GM21515 (cell line): Measurements from ENCODE around the gene R3HDM4.

Experiments
- ATAC-seq: cut with Tn5 transposase; IDR thresholded peaks from one replicate; pipeline ENCODE4 v1.9.1; 2021; ENCODE audit not compliant: unreplicated experiment

Gene R3HDM4

GRCh38 chr19:932648-933552 lies 19.9 kb upstream of the R3HDM4 start:
- no peak for ATAC-seq

GRCh38 chr19:931860-932647 lies 19.0 kb upstream of the R3HDM4 start:
- no peak for ATAC-seq

DNA sequence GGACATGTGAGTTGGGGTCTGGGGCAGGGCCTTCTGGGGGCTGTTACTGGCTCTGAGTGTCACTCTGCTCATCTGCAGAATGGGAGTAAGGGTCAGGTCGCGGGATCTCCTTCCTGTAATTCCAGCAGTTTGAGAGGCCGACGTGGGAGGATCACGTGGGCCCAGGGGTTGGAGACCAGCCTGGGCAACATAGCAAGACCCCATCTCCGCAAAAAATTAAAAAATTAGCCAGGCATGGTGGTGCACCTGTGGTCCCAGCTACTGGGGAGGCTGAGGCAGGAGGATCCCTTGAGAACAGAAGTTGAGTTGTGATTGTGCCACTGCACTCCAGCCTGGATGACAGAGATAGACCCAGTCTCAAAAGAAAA lies 16.9 kb upstream of the R3HDM4 start:
- ATAC-seq: no peak

GRCh38 chr19:929203-929890 lies 16.3 kb upstream of the R3HDM4 start:
- ATAC-seq: no peak

DNA sequence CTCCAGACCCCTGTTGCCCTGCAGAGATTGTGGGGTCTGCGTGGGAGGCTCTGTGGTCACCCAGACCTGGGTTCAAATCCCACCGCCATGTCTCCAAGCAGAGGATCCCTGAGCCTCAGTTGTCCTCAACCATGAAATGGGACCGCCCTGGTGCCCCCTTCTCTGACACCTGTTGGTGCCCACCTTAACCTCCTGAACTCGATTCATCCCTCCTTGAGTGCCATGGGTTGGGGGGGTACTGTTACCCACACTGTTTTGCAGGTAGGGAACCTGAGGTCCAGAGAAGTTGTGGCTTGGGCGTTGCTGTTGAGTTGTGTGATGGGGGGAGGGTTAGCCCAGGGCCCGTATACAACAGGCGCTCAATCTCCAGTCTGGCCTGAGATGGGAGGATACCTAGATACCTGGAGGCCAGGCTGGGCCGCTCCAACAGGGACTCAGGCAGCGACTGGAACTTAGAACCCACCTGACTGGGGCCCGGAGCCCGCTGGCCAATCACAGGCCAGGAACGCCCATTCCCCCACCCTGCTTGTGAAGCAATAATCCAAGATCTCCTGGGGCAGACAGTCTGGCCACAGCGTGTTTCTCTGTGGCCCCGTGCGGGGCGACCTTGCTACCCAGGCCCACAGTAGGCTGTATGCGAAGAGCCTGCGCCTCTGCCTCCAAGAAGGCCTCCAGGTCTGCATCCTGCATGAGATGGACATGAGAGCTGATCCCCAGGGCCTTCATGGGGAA lies 15.6 kb upstream of the R3HDM4 start:
- ATAC-seq: no peak

- ATAC-seq: no peak
Measured at GRCh38 chr19:927780-928401, 14.9 kb upstream of the R3HDM4 start.

DNA sequence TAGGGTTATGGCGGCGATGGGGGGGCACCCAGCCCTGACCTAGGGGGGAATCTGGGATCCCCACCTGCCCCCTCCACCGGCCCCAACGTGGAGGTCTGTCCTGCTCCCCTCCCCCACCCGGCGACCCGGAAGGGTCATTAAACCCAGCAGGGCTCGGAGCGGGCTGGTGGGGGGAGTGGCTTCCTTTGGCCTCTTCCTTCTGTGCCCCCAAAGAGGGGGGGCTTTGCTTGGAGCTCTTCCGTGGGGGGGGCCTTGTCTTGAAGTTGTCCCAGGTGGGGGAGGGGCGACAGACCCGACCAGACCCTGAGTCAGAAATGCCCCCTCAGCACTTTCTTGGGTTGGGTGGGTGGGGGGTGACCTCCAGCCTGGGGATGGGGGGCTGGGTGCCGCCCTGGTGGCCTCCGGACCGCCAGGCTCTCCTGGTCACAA lies 14.3 kb upstream of the R3HDM4 start:
- ATAC-seq: no peak

GRCh38 chr19:926589-927350 lies 13.8 kb upstream of the R3HDM4 start:
- ATAC-seq: no peak

GRCh38 chr19:926323-926588 lies 13.2 kb upstream of the R3HDM4 start:
- ATAC-seq: no peak

DNA sequence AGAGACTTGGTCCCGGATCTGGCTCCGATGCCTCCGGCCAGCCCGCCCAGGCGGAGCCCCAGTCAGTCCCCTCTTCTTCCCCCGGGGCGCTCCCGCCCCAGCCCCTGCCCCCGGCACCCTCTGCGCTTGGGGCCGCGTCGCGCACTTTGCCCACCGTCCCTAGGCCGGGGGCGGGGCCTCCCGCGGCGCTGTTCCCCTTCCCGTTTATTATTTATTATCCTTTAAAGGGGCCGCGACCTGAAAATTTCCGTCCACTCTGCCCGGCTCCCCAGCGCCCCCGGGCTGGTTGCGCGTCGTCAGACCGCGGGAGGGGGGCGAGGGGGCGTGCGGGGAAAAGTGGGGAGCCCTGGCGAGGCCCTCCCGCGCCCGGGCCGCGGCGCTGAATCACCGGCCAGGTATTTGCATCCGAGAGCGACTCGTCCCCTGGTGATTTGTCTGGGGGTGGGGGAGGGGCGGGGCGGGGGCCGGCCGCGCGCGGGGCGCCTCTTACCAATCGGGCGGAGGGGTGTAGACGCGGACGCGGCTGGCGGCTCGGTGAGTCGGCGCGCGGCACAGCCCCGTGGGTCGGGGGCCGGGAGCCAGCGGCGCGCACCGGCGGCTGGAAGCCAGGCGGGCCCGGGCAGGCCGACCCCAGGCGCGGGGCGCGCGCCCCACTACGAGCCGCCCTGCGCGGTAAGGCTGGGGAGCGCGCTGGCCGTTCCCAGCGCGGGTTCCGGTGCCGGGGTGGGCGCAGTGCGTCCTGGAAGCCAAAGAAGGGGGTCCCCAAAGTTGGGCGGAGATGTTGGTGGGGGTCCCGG lies 12.7 kb upstream of the R3HDM4 start, which contains the start of gene ARID3A:
TSS of gene ARID3A (plus strand) at position 510 of the 797 bp plus-strand sequence. CDS start 3,494 bp downstream, outside the sequence.
- peak; percentile 41 for ATAC-seq

- peak; percentile 35 for ATAC-seq
Measured at GRCh38 chr19:925087-925525, 12.1 kb upstream of the R3HDM4 start.

DNA sequence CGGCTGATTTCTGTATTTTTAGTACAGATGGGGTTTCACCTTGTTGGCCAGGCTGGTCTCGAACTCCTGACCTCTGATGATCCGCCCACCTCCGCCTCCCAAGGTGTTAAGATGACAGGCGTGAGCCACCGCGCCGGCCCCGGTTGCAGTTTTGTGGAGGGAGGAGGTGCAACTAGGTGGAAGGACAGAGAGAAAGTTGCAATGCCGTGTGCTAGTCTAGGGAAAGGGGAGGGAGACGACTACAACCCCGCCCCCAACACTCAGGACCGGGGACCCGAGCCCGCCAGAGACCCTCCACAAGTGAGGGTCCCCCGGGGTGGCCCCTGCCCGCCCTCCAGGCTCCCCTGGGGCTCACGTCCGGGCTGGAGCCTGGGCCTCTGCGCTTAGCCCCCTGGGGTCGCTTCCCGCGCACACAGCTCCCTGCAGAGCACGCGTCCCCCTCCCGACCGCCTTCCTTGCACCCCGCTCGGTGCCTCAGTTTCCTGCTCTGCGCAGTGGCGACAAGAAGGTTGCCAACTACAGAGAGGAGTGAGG lies 11.6 kb upstream of the R3HDM4 start:
- no peak for ATAC-seq

- no peak for ATAC-seq
Measured at GRCh38 chr19:920051-920864, 7.2 kb upstream of the R3HDM4 start.

DNA sequence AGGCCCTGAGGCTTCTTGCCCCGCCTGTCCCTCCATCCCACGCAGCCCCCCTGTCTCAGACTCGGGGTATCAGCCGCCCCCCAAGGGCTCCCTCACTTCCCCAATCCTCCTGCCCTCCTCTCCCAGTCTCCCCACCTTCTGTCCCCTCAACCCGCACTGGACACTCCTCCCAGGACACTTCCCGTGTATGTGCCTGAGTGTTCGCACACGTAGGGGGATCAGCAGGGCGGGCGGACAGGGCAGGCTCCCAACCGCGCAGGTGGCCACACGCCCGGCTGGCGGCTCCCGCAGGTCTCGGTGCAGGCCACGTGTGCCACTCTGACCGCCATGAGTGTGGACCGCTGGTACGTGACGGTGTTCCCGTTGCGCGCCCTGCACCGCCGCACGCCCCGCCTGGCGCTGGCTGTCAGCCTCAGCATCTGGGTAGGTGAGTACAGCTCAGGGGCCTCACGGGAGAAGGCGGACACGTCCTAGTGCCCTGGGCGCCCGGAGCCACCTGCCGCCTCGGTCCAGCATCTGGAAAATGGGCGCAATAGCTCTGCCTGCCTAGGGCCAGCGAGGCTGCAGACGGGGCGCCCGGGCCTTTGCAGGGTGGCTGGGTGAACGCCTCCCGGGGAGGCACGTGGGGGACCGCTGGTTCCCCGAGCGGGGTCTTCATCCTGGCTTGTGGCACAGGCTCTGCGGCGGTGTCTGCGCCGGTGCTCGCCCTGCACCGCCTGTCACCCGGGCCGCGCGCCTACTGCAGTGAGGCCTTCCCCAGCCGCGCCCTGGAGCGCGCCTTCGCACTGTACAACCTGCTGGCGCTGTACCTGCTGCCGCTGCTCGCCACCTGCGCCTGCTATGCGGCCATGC lies 6.4 kb upstream of the R3HDM4 start:
- no peak for ATAC-seq

- no peak for ATAC-seq
Measured at GRCh38 chr19:918481-919198, 5.6 kb upstream of the R3HDM4 start.

- no peak for ATAC-seq
Measured at GRCh38 chr19:918152-918437, 5.1 kb upstream of the R3HDM4 start.
